ENCODE measurements around the gene GABPB1.

The GABPB1 gene

DNA sequence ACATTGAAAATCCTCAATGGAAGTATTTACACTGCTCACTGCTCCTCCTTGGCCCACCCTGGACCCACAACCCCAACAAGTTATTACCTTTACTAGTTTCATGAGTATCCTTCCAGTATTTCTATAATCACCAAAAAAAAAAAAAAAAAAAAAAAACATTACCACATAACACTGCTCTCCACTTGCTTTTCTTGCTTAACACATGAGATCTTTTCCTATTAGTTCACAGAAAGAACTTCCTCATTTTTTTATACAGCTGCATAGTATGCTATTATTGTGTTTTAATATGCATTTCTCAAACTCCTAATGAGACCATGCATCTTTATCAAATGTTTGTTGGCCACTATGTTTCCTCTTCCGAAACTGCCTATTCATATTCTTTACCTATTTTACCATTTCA lies 14.6 kb downstream of the GABPB1 start:
- TF ChIP-seq, protein P1, sequence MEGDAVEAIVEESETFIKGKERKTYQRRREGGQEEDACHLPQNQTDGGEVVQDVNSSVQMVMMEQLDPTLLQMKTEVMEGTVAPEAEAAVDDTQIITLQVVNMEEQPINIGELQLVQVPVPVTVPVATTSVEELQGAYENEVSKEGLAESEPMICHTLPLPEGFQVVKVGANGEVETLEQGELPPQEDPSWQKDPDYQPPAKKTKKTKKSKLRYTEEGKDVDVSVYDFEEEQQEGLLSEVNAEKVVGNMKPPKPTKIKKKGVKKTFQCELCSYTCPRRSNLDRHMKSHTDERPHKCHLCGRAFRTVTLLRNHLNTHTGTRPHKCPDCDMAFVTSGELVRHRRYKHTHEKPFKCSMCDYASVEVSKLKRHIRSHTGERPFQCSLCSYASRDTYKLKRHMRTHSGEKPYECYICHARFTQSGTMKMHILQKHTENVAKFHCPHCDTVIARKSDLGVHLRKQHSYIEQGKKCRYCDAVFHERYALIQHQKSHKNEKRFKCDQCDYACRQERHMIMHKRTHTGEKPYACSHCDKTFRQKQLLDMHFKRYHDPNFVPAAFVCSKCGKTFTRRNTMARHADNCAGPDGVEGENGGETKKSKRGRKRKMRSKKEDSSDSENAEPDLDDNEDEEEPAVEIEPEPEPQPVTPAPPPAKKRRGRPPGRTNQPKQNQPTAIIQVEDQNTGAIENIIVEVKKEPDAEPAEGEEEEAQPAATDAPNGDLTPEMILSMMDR (IDR thresholded peaks at IDR 0.05) = no peak
- Histone ChIP-seq H3K36me3 (no peaks in the 10 kb centered on the region), H3K4me1 (peaks cover 0 to 6% (median 0%) of the 10 kb centered on the region in 4 donors), H3K4me3 (no peak overlapping the region), H3K27ac (no peak overlapping the region), H3K9me3 (no peaks in the 10 kb centered on the region), H3K27me3 (no peaks in the 10 kb centered on the region)
- no peak for DNase-seq
- intact Hi-C loops (cut with DNase I; ENCODE audit: low total_unique reads) = no loop called here

DNA sequence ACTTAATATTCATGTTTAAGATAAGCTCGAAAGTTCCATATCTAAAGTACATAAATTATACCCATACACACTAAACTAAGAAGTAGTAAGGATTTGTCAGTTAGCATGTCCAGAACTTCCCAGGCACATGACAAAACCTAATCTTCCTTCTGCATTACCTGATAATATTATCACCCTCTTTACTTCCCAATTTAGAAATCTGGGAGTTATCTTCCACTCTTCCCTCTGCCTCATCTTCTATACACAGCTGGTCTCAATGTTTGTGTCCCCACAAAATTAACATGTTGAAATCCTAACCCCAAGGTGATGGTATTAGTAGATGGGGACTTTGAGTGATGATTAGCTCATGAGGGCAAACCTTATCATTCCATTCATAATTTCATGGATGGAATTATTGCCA lies 15.3 kb downstream of the GABPB1 start:
- Histone ChIP-seq H3K27ac (no peak overlapping the region), H3K27me3 (no peaks in the 10 kb centered on the region), H3K36me3 (no peaks in the 10 kb centered on the region), H3K4me1 (peaks cover 0 to 6% (median 0%) of the 10 kb centered on the region in 4 donors), H3K9me3 (no peaks in the 10 kb centered on the region), H3K4me3 (no peak overlapping the region)
- intact Hi-C loops (cut with DNase I; ENCODE audit: low total_unique reads) = no loop called here
- DNase-seq = no peak
- TF ChIP-seq, protein P1 (IDR thresholded peaks at IDR 0.05) = no peak

DNA sequence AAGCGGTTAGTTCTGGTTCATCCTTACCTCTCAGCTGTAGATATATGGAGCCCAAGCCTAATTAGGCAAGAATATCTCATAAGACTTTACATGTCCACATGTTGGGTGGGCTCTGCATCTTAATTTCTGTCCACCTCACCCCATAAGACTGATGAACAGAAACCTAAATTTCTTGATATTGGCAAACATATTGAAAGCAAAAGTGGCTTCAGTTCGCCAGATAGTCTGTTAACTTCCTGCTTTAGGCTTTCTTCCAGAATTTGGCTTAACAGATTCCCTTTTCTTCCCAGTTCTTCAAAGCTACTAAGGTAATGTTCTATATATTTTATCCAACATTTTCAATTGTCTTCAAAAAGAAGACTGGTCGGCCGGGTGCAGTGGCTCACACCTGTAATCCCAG lies 19.7 kb downstream of the GABPB1 start:
- DNase-seq = no peak
- intact Hi-C loops (cut with DNase I; ENCODE audit: low total_unique reads) = no loop called here
- H3K4me1 ChIP-seq = no peaks in the 10 kb centered on the region
- no peaks in the 10 kb centered on the region for H3K36me3 ChIP-seq
- no peaks in the 10 kb centered on the region for H3K9me3 ChIP-seq
- no peak overlapping the region for H3K27ac ChIP-seq
- TF ChIP-seq, protein P1 (IDR thresholded peaks at IDR 0.05) = no peak
- no peak overlapping the region for H3K4me3 ChIP-seq
- no peaks in the 10 kb centered on the region for H3K27me3 ChIP-seq

DNA sequence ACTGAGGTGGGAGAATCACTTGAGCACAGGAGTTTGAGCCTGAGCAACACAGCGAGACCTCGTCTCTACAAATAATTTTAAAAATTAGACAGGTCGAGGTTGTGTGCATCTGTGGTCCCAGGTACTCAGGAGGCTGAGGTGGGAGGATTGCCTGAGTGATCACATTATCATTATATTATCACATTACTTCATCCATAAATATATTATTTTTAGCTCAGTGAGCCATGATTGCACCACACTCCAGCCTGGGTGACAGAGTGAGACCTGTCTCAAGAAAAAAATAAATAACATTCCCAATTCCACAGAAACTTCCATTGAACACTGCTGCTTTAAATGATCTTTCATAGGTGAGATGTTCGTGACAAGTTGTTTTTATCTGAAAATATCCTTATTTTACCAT lies 21.8 kb downstream of the GABPB1 start:
- no peaks in the 10 kb centered on the region for H3K4me1 ChIP-seq
- H3K36me3 ChIP-seq = no peaks in the 10 kb centered on the region
- TF ChIP-seq, protein P1 (IDR thresholded peaks at IDR 0.05) = no peak
- intact Hi-C loops (cut with DNase I; ENCODE audit: low total_unique reads) = no loop called here
- H3K4me3 ChIP-seq = no peak overlapping the region
- H3K27ac ChIP-seq = no peak overlapping the region
- DNase-seq = no peak
- no peaks in the 10 kb centered on the region for H3K9me3 ChIP-seq
- no peaks in the 10 kb centered on the region for H3K27me3 ChIP-seq

DNA sequence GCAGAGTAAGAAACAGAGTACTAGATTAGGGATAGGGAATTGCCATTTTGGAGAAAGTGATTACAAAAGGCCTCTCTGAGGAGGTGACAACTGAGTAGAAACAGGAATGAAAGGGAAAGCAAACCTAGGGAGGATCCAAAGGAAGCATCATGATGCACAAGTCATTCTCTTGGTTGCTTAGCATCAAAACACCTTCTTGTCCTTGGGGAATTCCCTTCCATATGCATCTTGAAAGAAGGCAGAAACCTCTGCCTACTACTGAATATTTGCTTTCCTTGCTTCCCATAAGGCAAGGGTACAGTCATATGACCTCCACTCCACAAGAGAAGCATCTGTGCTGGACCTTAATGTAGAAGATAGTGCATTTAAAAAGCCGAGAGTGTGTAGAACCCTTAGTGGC lies 24.1 kb downstream of the GABPB1 start:
- H3K36me3 ChIP-seq = no peaks in the 10 kb centered on the region
- TF ChIP-seq, protein P1 (IDR thresholded peaks at IDR 0.05) = no peak
- no peak for DNase-seq

DNA sequence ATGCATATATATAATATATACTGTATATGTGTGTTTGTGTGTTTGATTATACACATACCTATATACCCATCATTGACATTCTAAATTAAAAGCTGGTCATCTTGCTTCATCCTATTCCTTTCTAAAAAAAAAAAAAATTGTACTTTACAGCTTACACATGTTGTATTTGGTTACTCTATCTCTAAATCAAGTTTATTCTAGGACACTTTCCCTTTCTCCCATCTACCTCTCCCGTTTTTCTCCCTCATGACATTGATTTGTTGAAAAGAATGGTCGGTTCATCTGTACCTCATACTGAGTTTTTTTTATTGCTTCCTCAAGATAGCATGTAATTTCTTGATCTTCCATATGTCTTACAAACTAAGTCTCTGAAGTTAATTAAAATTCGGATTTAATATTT lies 26.9 kb downstream of the GABPB1 start:
- Histone ChIP-seq H3K27me3 (no peaks in the 10 kb centered on the region), H3K9me3 (no peaks in the 10 kb centered on the region), H3K27ac (no peak overlapping the region), H3K4me1 (no peaks in the 10 kb centered on the region), H3K4me3 (no peak overlapping the region), H3K36me3 (no peaks in the 10 kb centered on the region)
- no peak for DNase-seq
- TF ChIP-seq, protein P1 (IDR thresholded peaks at IDR 0.05) = no peak
- intact Hi-C loops (cut with DNase I; ENCODE audit: low total_unique reads) = no loop called here

More for the DNA sequence above, 24.1 kb downstream of the GABPB1 start:
- intact Hi-C loops (cut with DNase I; ENCODE audit: low total_unique reads) = no loop called here
- no peaks in the 10 kb centered on the region for H3K4me1 ChIP-seq
- H3K27ac ChIP-seq = no peak overlapping the region
- H3K4me3 ChIP-seq = no peak overlapping the region
- H3K9me3 ChIP-seq = no peaks in the 10 kb centered on the region
- H3K27me3 ChIP-seq = no peaks in the 10 kb centered on the region
